Activated CD4-positive, alpha-beta T cell treated with anti-CD3 and anti-CD28 coated beads for 48 hours (primary cell): ENCODE measurements around the gene ITGA8.

Source experiments
- DNase-seq: peaks from one replicate; pipeline ENCODE4 v3.0.0-alpha.2; 2020

Gene ITGA8

DNA sequence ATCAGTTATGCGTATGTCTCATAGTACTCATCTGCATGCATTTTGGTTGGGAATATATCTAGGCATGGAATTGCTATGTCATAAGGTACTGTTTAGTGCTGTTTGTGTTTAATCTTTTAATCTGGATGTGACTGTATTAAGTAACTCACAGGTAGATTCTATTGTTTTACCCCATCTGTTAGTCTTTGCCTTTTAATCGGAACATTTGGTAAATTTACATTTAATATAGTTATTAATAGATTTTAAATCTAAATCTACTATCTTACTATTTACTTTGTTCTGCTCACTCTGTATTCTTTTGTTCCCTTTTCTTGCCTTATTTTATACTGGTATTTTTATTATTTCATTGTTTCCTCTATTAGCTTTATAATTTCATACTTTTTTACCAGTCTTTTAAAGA lies 10.6 kb upstream of the ITGA8 start:
- DNase-seq, result no peak

DNA sequence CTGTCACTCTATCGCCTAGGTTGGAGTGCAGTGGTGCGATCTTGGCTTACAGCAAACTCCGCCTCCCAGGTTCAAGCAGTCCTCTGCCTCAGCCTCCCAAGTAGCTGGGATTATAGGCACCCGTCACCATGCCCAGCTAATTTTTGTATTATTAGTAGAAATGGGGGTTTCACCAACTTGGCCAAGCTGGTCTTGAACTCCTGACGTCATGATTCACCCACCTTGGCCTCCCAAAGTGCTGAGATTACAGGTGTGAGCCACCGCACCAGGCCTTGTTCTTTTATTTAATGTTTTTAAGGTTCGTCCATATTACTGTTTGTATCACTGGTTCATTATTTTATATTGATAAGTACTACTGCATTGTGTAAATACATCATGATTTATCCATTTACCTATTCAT lies 10.2 kb upstream of the ITGA8 start:
- no peak for DNase-seq

DNA sequence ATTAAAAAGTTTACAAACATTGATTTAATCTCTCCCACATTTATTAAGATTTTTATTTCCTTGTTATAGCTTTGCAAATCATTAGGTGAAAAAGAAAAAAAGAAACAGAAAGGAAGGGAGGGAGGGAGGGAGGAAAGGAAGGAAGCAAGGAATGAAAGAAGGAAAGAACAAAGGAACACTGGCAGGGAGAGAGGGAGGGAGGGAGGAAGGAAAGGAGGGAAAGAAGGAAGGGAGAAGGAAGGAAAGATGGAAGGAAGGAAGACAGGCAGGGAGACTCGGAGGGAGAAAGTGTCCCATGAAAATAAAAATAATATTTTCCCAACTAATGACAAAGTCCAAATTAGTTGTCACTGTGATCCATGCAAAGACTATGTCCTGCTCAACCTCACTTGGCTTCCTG lies 6.3 kb upstream of the ITGA8 start:
- DNase-seq, result no peak

DNA sequence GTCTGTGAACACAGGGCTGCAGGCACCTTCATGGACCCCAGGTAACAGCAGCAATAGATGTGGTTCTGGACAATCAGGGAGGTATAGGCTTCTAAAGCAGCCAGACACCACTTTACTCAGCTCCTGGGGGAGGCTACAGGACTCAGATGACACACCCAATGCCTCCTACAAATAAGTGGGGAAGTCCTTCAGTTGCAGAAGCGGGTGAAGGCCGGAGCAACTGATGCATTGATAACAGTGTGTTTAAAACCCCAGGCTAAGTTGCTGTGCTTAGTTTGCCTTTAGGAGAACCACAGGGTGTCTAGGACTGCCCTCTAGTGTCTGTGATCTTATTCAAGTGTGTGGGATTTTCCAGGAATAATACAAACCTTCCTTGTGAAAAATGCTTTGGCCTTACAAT lies 5.9 kb upstream of the ITGA8 start:
- no peak for DNase-seq

DNA sequence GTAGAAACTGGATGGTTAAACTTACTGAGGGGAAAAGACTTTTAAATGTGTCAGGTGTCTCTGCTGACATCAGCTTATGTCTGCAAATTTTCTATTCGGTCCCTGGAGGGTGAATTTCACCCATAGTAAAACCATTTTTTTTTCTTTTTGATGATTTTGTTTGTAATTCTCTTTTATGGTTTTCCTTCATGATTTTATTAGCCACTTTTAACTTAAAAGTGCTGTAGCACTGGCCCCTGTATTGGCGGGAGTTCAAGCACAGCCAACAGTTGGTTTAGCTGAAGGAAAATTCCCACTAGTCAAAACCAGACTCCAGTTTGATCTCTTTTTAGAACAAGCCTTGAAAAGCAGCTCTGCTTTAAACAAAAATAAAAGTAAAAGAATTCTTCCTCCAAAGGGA lies 5.0 kb upstream of the ITGA8 start:
- no peak for DNase-seq

DNA sequence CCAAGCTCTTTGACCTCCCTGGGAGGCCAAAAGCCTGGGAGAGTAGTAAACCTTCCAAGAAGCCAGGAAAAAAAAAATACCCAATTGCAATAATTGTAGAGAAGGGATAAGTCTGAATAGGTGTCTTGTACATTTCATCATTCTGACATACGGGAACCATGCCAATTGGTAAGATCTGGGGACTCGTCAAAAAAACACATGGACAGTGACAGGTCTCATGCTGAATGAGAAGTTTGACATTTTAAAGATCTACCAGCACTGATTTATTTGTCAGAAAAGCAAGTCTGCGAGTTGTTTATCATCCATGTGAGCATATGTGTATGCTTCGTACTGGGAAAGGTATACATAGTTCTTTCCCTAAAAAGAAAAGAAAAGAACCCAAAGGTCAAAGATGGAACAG lies 4.1 kb upstream of the ITGA8 start:
- no peak for DNase-seq

DNA sequence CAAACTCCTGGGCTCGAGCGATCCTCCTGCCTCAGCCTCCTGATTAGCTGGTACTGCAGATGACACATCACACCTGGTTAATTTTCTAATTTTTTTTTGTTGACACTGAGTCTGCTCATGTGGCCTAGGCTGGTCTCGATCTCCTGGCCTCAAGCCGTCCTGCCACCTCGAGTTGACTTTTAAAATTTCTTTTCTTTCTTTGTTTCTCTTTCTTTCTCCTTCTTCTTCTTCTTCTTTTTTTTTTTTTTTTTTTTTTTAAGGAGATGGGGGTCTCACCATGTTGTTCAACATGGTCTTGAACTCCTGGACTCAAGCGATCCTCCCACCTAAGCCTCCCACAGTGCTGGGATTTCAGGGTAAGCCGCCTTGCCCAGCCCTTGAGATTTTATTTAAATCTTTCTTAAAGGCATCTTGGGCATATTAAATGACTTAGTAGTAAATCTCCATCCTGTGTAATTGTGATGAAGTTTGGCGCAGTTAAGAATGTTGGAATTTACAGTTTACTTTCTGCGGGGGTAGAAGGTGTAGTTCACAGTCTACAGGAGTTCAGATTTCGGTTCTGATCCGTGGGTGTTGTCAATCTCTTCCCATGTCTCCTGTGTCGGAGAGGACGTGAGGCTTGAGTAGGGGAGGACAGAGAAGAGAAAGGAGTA lies 1.0 kb upstream of the ITGA8 start:
- DNase-seq, result no peak

DNA sequence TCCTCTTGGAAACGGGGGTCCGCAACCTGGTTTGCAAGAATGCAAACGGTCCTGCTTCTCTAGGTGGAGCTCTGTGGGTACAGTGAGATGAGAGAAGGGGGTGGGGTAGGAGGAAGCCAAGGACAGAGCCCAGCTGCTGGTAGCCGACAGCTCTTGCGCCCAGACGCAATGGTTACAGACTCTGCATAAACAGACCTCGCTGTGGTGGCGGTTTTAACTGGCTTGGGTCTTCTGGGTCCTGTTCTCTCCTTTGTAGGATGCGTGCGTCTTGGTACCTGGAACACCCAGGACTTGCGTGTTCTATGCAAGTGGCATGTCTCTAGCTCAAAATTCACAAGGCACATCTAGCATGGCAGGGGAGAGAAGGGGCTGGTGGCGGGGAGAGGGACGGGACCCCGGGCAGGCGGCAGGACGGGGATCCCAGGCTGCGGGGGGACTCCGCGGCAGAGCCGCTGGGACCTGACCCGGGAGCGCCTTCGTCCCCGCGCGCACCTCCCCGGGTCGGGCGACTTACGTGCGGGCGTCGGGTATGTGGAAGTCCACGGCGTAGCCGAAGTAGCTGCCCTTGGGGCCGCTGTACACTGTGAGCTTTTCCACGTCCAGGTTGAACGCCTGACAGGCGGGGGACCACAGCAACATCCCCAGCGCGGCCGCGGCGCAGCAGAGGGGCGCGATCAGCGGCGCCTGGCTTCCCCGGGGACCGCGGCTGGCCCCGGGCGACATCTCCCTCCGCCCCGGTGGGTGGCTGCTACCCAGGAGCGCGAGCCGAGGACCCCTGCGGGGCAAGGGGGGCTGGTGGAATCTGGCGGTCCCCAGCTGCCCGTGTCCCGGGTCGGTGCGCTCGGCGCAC lies 448 bp downstream of the ITGA8 start:
- DNase-seq, result no peak

DNA sequence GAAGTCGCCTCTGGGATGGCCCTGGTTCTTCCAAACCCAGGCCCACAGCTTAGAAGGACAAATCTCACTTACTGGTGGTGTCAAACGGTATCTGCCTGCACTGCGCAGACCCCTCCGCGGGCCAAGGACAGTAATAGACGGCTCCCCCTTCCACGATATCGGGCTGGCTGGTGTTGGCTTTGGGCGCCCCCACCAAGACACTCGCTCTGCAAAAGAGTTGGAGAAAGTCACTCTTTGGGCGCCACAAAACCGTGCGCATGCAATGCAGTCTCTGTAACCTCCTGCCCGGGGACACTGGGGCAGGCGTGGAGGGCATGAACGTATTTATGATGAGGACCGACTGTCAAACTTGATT lies 1.1 kb downstream of the ITGA8 start:
- no peak for DNase-seq

DNA sequence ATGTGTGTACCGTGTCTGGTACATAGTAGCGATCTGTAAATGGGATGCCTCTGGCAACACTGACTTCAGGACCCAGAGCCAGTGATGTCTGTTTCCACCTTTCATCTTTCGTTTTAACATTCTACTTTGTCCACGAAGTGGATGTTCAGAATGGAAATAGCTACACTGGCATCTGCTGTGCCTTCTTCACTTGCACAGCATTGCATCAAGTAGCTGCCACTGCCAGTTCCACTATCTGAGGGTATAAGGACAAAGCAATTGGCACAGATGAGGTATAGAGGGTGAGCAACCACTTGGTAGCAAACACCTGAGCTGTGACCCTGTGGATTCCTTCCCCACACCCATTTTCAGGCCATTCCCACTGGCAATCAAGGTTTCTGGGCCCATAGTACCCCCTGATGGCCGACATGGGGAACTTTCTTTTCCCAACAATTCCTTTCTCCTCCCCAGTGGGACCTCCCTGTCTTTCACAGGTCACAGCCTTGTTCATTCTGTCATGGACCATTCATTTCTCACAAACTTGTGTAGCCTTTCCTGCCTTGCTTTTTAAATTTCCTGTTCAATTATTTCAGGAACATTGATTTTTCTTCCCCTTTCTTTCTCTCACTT lies 4.0 kb downstream of the ITGA8 start:
- no peak for DNase-seq

DNA sequence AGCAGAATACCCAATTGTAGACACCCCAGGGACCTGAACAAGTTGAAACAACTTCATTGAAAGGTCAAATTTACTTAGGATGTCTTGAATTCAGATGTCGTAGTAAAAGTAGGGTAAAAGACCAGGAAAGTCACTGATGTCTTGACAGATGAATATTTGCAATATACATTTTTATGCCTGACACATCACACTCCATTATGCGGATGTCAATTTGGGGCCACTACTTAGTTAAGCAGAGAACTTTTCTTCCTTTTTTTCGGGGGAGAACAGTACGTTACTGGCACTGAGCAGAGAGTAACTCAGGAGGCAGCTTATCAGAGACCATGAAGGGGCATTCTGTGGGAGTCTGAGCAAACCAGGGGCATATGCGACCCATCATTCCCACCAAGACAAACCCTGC lies 4.9 kb downstream of the ITGA8 start:
- no peak for DNase-seq

DNA sequence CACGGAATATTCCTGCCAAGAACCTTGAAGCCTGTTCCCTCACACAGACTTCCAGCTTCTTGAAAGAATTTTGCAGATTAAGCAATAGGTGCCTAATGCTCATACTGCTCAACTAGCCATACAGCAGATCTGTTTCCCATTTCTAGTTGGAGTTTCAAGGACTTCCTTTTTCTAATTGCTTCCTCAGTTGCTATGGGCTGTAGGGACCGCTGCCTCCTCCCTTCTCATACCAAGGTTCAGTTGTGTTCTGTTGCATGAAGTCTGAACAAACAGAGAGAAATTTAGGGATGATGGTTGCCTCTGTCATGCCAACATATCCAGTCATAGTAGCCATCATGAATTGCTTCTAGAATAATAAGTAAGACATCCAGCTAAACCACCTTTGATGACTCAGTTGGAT lies 6.8 kb downstream of the ITGA8 start:
- no peak for DNase-seq

DNA sequence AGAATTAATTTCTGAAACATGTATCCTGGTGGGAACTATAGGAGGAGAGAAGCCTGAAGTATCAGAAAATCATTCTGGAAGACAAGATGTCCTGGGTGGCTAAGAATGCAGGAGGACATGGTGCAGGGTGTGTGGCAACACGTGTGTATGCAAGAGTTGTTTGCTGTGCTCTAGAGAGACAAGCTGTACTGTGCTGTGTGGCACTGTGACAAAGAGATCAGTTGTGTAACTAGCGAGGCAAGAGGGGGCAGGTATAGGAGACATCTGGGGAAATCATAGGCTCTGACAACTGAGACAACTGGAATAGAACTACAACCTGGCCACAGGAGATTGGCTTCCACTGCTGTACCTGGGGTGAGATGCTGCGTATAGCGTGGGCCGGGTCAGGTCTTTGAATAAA lies 9.3 kb downstream of the ITGA8 start:
- no peak for DNase-seq

DNA sequence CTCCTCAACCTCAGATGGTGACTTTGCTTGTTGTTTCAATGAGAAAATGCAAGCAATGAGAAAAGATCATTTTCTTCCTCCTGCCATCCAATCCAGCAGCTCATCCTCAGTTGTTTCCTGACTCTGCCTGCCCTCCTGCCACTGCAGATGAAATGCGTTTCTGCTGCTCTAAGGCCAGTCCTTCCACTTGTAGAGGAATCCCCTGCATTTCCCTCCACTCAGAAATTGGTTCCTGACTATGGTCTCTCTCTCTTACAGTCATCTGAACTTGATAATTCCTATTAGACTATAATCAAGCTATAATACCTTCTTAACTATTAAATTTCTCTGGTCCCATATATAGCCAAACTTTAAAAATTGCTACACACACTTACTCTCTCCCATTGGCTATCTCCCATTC lies 14.4 kb downstream of the ITGA8 start:
- no peak for DNase-seq

DNA sequence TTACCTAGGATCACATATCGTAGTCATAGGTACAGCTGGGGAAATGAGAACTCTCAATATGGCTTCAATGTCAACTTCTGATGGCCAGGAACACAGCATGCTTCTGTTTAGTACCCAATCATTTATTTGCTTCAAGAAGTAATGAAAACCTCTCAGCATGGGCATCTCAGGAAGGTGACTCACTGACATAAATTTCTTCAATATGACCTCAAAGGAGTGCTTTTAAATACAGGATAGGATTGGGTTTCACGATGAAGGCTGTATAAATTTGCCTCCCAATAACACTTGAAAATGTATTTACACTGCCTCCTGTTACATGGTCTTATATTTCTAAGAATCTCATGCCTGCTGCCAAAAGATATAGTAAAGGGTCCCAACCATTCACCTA lies 15.1 kb downstream of the ITGA8 start:
- DNase-seq, result no peak

DNA sequence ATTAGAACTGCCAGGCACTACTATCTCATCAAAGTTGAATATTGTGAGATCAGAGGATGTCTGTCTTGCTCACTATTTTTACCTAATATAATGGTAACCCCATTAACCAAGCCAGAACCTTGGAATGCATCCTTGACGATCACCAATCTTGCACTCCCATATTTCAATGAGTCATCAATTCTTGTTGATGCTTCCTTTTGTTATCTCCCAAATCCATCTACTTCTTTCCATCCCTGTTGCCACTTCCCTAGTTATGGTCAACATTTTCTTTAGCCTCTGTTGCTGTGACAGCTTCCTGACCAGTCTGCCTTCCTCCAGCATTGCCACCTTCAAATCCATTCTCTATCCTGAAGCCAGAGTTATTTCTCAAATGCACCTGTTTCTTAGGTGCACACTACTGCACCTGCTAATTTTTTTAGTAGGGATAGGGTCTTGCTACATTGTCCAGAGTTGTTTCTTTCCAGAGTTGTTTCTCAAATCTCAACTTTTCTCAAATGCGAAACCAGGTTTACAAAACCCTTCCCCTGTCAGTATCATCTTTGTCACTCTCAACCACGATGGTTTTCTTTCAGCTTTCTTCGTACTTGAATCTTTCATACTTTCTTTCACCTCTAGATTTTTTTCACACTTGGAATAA lies 15.7 kb downstream of the ITGA8 start:
- DNase-seq, result no peak

DNA sequence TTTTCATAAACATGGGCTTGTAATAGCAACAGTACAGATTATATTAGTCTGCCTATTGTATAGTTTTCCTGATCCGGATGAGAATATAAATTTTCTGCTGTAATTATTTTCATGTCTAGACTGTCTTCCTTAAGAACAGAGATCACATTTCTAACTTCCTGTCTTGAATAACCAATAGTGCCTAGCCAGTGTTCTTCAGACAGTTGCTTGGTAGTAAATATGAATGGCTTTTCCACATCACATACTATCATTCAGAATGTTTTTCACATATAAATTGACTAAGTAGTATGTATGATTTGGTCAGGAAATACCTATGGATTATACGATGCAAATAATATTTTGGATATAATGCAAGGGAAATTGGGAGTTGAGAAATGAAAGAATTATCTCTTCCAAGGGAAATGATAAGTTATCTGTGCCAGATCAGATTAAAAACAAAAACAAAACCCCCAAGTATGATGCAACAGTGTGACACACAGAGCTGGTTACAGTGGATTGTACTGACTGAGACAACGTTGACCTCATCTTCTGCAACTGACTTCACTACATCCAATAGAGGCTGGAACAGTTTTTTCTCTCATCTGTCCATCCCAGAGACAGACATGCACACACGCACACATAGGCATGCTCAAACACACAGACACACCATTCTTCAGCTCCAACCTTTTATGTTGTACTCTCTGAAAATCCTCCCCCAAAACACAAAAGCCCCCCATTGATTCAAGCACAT lies 16.4 kb downstream of the ITGA8 start:
- DNase-seq, result no peak

DNA sequence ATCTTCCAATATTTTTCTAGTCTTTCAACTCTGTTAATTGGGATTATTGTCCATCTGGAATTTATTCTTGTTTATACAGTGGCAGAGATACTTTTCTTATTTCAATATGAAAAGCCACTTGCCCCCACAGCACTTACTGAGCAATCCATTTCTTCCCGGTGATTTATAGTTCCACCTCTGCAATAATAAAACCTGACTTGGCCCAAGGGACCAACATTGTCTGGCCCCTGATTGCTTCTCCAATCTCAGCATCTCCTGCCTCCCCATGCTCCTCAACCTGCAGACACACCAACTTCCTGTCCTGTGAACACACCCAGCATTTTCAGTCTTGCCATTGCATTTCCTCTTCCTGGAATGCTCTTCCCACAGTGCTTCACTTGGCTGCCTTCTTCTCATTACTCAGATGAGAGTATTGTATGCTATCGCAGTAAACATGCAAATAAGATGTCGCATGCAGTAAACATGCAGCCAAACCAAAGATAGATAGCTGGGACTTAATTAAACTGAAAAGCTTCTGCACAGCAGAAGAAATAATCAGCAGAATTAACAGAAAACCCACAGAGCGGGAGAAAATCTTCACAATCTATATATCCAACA lies 19.5 kb downstream of the ITGA8 start:
- no peak for DNase-seq

DNA sequence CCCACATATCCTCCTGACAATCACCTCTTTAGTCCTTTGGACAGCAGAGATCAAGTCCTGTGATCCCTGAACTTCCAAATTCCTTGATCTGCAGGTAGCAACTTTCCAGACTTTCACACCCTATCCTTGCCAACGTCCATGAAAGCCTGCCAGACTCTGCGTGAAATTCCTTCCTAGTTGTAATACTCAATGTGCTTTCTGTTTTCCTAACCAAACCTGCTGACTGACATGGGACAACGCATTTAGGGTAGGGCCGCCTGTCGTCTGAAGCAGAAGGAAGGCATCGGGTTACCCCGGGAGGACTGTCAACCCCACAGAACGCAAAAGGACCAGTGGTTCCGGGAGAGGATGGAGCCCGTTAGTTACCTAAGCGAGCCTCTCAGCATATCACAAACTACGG lies 23.9 kb downstream of the ITGA8 start:
- DNase-seq, result no peak

DNA sequence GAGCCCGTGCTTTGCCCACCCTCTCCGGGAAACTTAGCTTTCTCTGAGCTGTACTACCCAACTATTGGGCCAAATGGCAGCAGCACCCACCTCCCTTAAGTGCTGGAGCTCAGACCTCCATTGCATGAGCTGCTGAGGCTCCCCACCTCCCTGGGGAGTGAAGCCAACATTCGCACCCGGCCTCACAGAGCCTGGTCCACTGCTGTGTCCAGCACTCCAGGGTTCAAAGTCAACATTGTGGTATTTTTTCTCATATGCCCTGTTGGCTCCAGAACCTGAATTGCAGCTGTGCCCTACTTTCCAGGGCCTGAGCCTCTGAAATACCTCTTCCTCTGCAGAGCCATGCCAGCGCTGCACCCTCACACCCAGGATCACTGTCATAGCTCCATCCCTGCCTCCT lies 29.7 kb downstream of the ITGA8 start:
- no peak for DNase-seq

DNA sequence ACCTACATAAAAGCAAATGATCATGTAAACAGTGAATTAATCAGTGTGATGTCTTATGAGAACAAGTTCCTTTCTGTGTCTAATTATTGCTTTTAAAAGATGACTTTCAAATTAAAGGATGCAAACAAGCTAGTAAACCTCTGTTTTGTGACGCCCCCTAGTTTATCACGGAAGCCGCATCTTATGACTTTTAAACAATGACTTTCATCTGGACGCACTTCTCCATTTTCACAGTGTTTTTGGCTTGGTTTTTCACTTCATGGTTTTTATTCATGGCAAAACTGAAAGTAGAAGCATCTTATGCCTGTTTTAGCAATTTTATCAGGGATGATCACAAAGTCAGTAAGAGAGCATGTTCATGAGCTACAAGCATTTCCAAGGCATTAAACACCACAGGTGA lies 35.0 kb downstream of the ITGA8 start:
- no peak for DNase-seq

DNA sequence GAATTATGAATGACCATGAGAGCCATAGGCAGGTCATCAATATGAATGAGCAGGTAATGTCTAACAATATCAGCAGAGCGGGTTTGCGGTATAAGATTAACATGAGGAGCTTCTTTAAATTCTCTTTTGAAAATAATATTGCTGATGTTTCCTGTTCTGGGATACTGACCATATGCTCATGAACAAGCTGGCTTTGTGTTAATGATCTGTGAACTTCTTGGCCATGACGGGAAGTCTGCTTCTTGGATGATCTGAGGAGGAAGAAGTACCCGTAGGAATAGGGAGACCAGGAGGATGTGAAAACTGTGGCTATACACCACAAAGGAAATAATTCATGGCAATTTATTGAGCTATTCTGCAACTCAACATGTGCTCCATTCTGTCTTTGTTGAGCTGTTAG lies 38.6 kb downstream of the ITGA8 start:
- no peak for DNase-seq

DNA sequence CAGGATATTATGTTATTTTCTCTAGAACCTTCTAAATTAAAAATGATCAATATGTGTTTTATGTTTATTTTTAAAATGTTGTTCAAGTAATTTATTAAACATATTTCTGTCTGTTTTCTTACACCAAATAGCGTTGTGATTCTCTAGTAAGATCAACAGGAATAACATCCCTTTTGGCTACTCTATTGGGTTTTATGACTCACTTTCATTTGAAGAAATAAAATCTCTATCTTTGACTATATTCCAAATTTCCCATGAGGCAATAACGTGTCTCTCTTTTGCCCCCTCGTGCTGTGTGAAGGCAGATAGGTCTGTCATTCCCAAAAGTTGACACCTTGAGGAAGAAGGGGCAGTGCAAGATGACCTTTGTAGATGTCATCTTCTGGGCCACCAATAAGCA lies 40.9 kb downstream of the ITGA8 start:
- no peak for DNase-seq
